HUES48 (cell line): ENCODE measurements around the gene RDH8.

Experiments
- H3K27ac ChIP-seq: one replicate; pipeline ENCODE4 v1.7.0; 2013; ENCODE audit warnings: low read depth, low read length, inconsistent platforms
- H3K27me3 ChIP-seq: 2 replicates; pipeline ENCODE4 v1.6.1; 2013; ENCODE audit warnings: mild to moderate bottlenecking, low read length; ENCODE audit not compliant: control insufficient read depth, insufficient read depth
- H3K36me3 ChIP-seq: 2 replicates; pipeline ENCODE4 v1.6.1; 2013; ENCODE audit warnings: low read length; ENCODE audit not compliant: control insufficient read depth, insufficient read depth
- H3K4me1 ChIP-seq: 2 replicates; pipeline ENCODE4 v1.6.1; 2013; ENCODE audit warnings: mild to moderate bottlenecking, low read length; ENCODE audit not compliant: control insufficient read depth, insufficient read depth
- H3K4me3 ChIP-seq: 2 replicates; pipeline ENCODE4 v1.5.1; 2013; ENCODE audit warnings: mild to moderate bottlenecking, low read depth, low read length
- H3K9ac ChIP-seq: 2 replicates; pipeline ENCODE4 v1.6.1; 2013; ENCODE audit warnings: mild to moderate bottlenecking, low read depth, low read length, moderate library complexity
- H3K9me3 ChIP-seq: 2 replicates; pipeline ENCODE4 v1.6.1; 2013; ENCODE audit warnings: low read length; ENCODE audit not compliant: control insufficient read depth, insufficient read depth

Gene RDH8

DNA sequence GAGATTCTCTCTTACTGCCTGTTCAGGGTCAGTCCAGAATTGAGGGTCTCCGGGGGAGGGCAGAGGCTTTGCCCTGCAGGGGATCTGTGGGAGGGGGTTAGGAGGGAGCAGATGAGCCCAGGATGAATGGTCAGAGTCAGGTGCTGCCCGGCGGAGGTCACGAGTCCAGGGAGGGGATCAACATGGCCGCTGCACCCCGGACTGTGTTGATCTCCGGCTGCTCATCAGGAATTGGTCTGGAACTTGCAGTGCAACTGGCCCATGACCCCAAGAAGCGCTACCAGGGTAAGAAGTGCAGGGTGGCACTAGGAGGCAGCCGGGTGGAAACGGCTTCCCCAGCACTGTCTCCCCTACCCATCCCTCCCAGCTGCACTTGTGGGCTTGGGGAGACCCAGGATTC is at the start of gene RDH8:
Gene RDH8 (plus strand): TSS at position 168 of the 400 bp plus-strand sequence. CDS start 15 bp downstream, at position 183.
- Histone ChIP-seq H3K36me3 (no peaks in the 10 kb centered on the region), H3K4me3 (no peak within 1 kb of the TSS), H3K4me1 (peaks cover 13% of the 10 kb centered on the region), H3K27me3 (peaks cover 29% of the 10 kb centered on the region), H3K9ac (no peak within 1 kb of the TSS), H3K27ac (no peak within 1 kb of the TSS), H3K9me3 (no peaks in the 10 kb centered on the region)

- H3K4me1 ChIP-seq, result peaks cover 3% of the 10 kb centered on the region; the same call in 1 of the 2 replicates
- peaks cover 12% of the 10 kb centered on the region for H3K27me3 ChIP-seq
- no peak overlapping the region for H3K27ac ChIP-seq
- H3K9me3 ChIP-seq, result no peaks in the 10 kb centered on the region
- H3K4me3 ChIP-seq, result peak overlapping the region; percentile 52
- no peaks in the 10 kb centered on the region for H3K36me3 ChIP-seq
- no peak overlapping the region for H3K9ac ChIP-seq
Observed at GRCh38 chr19:9966024-9966423, 47.3 kb upstream of the RDH8 start.

- peaks cover 3% of the 10 kb centered on the region; the same call in 1 of the 2 replicates for H3K4me1 ChIP-seq
- H3K9ac ChIP-seq, result no peak overlapping the region
- no peaks in the 10 kb centered on the region for H3K36me3 ChIP-seq
- peaks cover 12% of the 10 kb centered on the region for H3K27me3 ChIP-seq
- peak overlapping the region; percentile 52 for H3K4me3 ChIP-seq
- no peak overlapping the region for H3K27ac ChIP-seq
- no peaks in the 10 kb centered on the region for H3K9me3 ChIP-seq
Observed at GRCh38 chr19:9966448-9966847, 46.8 kb upstream of the RDH8 start.

GRCh38 chr19:9967326-9967725 is 46.0 kb upstream of the RDH8 start:
- no peaks in the 10 kb centered on the region for H3K9me3 ChIP-seq
- H3K27ac ChIP-seq, result no peak overlapping the region
- no peak overlapping the region for H3K4me3 ChIP-seq
- H3K4me1 ChIP-seq, result peaks cover 3% of the 10 kb centered on the region; the same call in 1 of the 2 replicates
- peaks cover 12% of the 10 kb centered on the region for H3K27me3 ChIP-seq
- H3K36me3 ChIP-seq, result no peaks in the 10 kb centered on the region
- H3K9ac ChIP-seq, result no peak overlapping the region

GRCh38 chr19:9968820-9969687 is 44.2 kb upstream of the RDH8 start:
- Histone ChIP-seq H3K27ac (no peak overlapping the region), H3K9ac (no peak overlapping the region), H3K9me3 (no peaks in the 10 kb centered on the region), H3K27me3 (peaks cover 12% of the 10 kb centered on the region), H3K4me3 (no peak overlapping the region), H3K36me3 (no peaks in the 10 kb centered on the region), H3K4me1 (peaks cover 3% of the 10 kb centered on the region; the same call in 1 of the 2 replicates)

GRCh38 chr19:9969688-9969975 is 43.7 kb upstream of the RDH8 start:
- no peak overlapping the region for H3K4me3 ChIP-seq
- peaks cover 12% of the 10 kb centered on the region for H3K27me3 ChIP-seq
- H3K27ac ChIP-seq, result no peak overlapping the region
- H3K9ac ChIP-seq, result no peak overlapping the region
- no peaks in the 10 kb centered on the region for H3K36me3 ChIP-seq
- H3K4me1 ChIP-seq, result peaks cover 3% of the 10 kb centered on the region; the same call in 1 of the 2 replicates
- no peaks in the 10 kb centered on the region for H3K9me3 ChIP-seq

- Histone ChIP-seq H3K4me3 (no peak overlapping the region), H3K36me3 (no peaks in the 10 kb centered on the region), H3K9me3 (no peaks in the 10 kb centered on the region), H3K4me1 (peaks cover 3% of the 10 kb centered on the region; the same call in 1 of the 2 replicates), H3K27me3 (peaks cover 12% of the 10 kb centered on the region), H3K27ac (no peak overlapping the region), H3K9ac (no peak overlapping the region)
Observed at GRCh38 chr19:9970481-9970880, 42.8 kb upstream of the RDH8 start.

DNA sequence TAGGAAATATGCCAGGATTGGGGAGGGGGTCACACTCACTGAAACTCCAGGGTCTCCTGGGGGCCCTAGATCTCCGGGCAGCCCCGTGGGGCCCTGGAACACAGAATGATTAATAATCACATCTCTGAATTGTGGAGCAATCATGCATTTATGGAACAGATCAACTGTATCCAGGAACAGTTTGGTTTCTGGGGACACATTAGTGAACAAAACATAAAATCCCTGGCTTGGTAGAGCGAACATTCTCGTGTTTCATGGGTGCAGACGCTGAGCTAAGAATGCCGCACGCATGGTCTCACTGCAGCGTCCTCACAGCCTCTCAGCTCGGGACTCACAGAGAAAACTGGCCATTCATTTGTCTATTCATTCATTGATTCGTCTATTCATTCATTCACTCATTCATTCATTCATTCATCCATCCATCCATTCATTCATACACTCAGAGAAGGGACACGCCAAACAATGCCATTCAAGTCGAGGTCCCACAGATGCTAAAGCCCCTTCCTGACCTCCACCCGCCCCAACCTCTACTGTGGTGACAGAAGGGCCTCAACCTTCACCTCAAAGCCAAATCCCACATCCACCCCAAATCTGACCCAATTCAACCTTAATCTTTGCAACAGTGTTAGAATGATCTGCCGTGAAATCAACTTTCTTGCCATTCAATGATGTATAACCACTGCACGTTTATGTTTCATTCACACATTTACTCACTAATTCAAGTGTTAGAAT is 42.0 kb upstream of the RDH8 start:
- Histone ChIP-seq H3K36me3 (no peaks in the 10 kb centered on the region), H3K27me3 (peaks cover 4% of the 10 kb centered on the region; the same call in 1 of the 2 replicates), H3K4me3 (no peak overlapping the region), H3K4me1 (peaks cover 3% of the 10 kb centered on the region; the same call in 1 of the 2 replicates), H3K9me3 (no peaks in the 10 kb centered on the region), H3K27ac (no peak overlapping the region), H3K9ac (no peak overlapping the region)

DNA sequence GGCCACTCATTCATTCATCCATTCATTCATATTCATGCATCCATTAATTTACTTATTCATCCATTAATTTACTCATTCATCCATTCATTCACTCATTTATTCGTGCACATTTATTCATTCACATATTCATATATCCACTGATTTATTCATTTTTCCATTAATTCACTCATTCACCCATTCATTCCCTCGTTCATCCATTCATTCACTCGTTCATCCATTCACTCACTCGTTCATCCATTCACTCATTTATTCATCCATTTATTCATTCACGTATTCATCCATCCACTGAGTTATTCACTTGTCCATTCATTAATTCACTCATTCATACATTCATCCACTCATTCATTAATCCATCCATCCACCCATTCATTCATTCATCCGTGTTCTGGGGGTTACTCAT is 41.2 kb upstream of the RDH8 start:
- Histone ChIP-seq H3K36me3 (no peaks in the 10 kb centered on the region), H3K4me3 (no peak overlapping the region), H3K9ac (no peak overlapping the region), H3K4me1 (peaks cover 3% of the 10 kb centered on the region; the same call in 1 of the 2 replicates), H3K27me3 (no peaks in the 10 kb centered on the region), H3K27ac (no peak overlapping the region), H3K9me3 (no peaks in the 10 kb centered on the region)

GRCh38 chr19:9981406-9982260 is 31.6 kb upstream of the RDH8 start:
- Histone ChIP-seq H3K9ac (no peak overlapping the region), H3K27me3 (no peaks in the 10 kb centered on the region), H3K27ac (no peak overlapping the region)

More at GRCh38 chr19:9981406-9982260, 31.6 kb upstream of the RDH8 start:
- Histone ChIP-seq H3K36me3 (no peaks in the 10 kb centered on the region), H3K9me3 (no peaks in the 10 kb centered on the region), H3K4me1 (0 out of 2 replicates have a peak, but pooled peaks cover under 1% of the 10 kb centered on the region), H3K4me3 (no peak overlapping the region)
